ENCODE measurements around the gene BLTP3A. TPM values are rescaled to one million over a fixed set of nuclear protein-coding genes. Genes with fewer than 3 reads are reported as not detected.

Gene BLTP3A
- total and polyA plus RNA-seq, 2 of the 13 experiments (the other 11 are each of a cell fraction or from before 2014, with no cell fraction given): 22.1 to 24.0 TPM

DNA sequence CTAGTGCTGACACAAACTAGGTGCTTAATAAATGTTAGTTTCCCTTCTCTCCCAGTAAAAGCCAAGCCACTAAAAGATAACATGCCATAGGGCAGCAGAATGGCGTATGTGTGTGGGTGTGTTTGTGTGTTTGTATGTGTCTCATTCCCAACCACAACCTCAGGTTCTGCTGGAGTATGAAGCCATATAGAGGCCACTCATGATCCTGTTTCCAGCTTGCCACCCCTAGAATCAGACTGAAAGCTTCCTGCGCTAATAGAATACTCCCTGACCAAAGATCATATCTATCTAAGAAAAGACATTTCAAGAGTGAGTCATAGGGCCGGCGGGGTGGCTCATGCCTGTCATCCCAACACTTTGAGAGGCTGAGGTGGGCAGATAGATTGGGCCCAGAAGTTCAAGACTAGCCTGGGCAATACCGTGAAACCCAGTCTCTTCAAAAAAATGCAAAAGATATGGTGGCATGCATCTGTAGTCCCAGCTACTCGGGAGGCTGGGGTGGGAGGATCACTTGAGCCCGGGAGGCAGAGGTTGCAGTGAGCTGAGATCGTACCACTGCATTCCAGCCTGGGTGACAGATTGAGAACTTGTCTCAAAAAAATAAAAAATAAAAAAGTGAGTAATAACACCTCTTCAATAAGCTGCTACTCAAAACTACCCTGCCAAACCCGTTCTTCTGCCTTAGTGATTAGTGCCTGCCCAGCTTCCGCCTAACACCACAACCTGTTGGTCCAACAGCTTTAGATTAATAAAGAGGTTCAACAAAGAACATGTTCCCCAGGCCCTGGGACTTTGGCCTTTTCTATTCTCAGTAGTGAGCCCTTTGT is 46.4 kb upstream of the BLTP3A start (continued):
- TF ChIP-seq TAF15 (IDR thresholded peaks at IDR 0.05; ENCODE audit: low read depth, low read length, poor library complexity, severe bottlenecking): no peak
- TF ChIP-seq, protein P1, sequence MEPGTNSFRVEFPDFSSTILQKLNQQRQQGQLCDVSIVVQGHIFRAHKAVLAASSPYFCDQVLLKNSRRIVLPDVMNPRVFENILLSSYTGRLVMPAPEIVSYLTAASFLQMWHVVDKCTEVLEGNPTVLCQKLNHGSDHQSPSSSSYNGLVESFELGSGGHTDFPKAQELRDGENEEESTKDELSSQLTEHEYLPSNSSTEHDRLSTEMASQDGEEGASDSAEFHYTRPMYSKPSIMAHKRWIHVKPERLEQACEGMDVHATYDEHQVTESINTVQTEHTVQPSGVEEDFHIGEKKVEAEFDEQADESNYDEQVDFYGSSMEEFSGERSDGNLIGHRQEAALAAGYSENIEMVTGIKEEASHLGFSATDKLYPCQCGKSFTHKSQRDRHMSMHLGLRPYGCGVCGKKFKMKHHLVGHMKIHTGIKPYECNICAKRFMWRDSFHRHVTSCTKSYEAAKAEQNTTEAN (CRISPR knock-in tag; conservative IDR thresholded peaks at IDR 0.05): 0 out of 2 replicates have a peak, but pooled peaks have one; percentile 23
- TF ChIP-seq CBX1 (IDR thresholded peaks at IDR 0.05; ENCODE audit: low read depth): peak; percentile 21
- TF ChIP-seq EEA1 (CRISPR knock-in tag; IDR thresholded peaks at IDR 0.05; ENCODE audit: borderline replicate concordance): no peak
- no peak for TF ChIP-seq ZSCAN20 (CRISPR knock-in tag; IDR thresholded peaks at IDR 0.05; ENCODE audit: borderline replicate concordance)
- peak; percentile 35 for TF ChIP-seq BCL6 (CRISPR knock-in tag; IDR thresholded peaks at IDR 0.05)
- TF ChIP-seq HNF4G (IDR thresholded peaks at IDR 0.05; ENCODE audit: borderline replicate concordance, low read depth, low read length): peak; percentile 56; the same call in 1 of the 2 replicates
- TF ChIP-seq HNF4G (CRISPR knock-in tag; IDR thresholded peaks at IDR 0.05; ENCODE audit: borderline replicate concordance, low read depth): 0 out of 2 replicates have a peak, but pooled peaks have one; percentile 35
- no peak for TF ChIP-seq ZNF782 (CRISPR knock-in tag; IDR thresholded peaks at IDR 0.05; ENCODE audit: borderline replicate concordance)
- TF ChIP-seq NR0B2 (CRISPR knock-in tag; IDR thresholded peaks at IDR 0.05): peak; percentile 27; the same call in 1 of the 2 replicates
- peak; percentile 61 for TF ChIP-seq ZSCAN31 (CRISPR knock-in tag; IDR thresholded peaks at IDR 0.05; ENCODE audit: low read depth)
- no peak for TF ChIP-seq MIXL1 (CRISPR knock-in tag; IDR thresholded peaks at IDR 0.05)
- TF ChIP-seq MEIS1 (CRISPR knock-in tag; IDR thresholded peaks at IDR 0.05; ENCODE audit: borderline replicate concordance): peak; percentile 77; the same call in 1 of the 2 replicates
- TF ChIP-seq ZNF629 (CRISPR knock-in tag; conservative IDR thresholded peaks at IDR 0.05): no peak; the same call in 1 of the 2 replicates
- TF ChIP-seq, protein P2, sequence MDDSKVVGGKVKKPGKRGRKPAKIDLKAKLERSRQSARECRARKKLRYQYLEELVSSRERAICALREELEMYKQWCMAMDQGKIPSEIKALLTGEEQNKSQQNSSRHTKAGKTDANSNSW (CRISPR knock-in tag; IDR thresholded peaks at IDR 0.05; ENCODE audit: borderline replicate concordance): no peak
- TF ChIP-seq ZNF709 (CRISPR knock-in tag; IDR thresholded peaks at IDR 0.05): no peak
- no peak for TF ChIP-seq ZNF446 (CRISPR knock-in tag; IDR thresholded peaks at IDR 0.05)
- peak; percentile 38; the same call in 1 of the 2 replicates for TF ChIP-seq ZGPAT (CRISPR knock-in tag; IDR thresholded peaks at IDR 0.05)
- no peak for TF ChIP-seq MBD4 (IDR thresholded peaks at IDR 0.05; ENCODE audit: borderline replicate concordance, low read length)
- peak; percentile 39; the same call in 1 of the 2 replicates for TF ChIP-seq ZNF670 (CRISPR knock-in tag; IDR thresholded peaks at IDR 0.05; ENCODE audit: borderline replicate concordance)
- TF ChIP-seq FLYWCH1 (CRISPR knock-in tag; IDR thresholded peaks at IDR 0.05): no peak
- no peak for TF ChIP-seq SOX6 (IDR thresholded peaks at IDR 0.05)
- TF ChIP-seq SOX6 (CRISPR knock-in tag; IDR thresholded peaks at IDR 0.05): peak; percentile 84; the same call in 1 of the 2 replicates
- peak; percentile 52; the same call in 1 of the 2 replicates for TF ChIP-seq HOXA3 (CRISPR knock-in tag; IDR thresholded peaks at IDR 0.05)
- TF ChIP-seq SALL1 (CRISPR knock-in tag; IDR thresholded peaks at IDR 0.05): peak; percentile 48; the same call in 1 of the 2 replicates
- TF ChIP-seq KDM5A (IDR thresholded peaks at IDR 0.05; ENCODE audit: borderline replicate concordance, low read length): no peak

All from HepG2 (cell line).